PC-3 (cell line): ENCODE measurements around the gene CST6. TPM values are rescaled to one million over a fixed set of nuclear protein-coding genes. Genes with fewer than 3 reads are reported as not detected.

ENCODE experiments used
- ATAC-seq: fragments of 200-7000 bp; cut with Tn5 transposase; 2 replicates; pipeline ENCODE4 v1.9.1; 2020; ENCODE audit warnings: mild to moderate bottlenecking, moderate library complexity
- BruUV-seq: library from RNA; stranded (reverse); fragments of 400-500 nt; replicated peaks from 2 replicates; lab custom pipeline; 2021; lab: Mats Ljungman, UMichigan
- CTCF ChIA-PET: fragments of 300-600 bp; sonication (Branson Sonifier 250); formaldehyde crosslinking; loops from one replicate; lab custom pipeline; 2022; ENCODE audit warnings: antibody characterized with exemption; lab: Charles Lee
- POLR2A ChIA-PET: fragments of 300-600 bp; sonication (Branson Sonifier 250); formaldehyde crosslinking; loops from one replicate; lab custom pipeline; 2022; ENCODE audit warnings: antibody characterized with exemption; ENCODE audit not compliant: unreplicated experiment; lab: Charles Lee
- DNase-seq: peaks from one replicate; pipeline ENCODE4 v3.0.0-alpha.2; 2015
- H2AFZ ChIP-seq: fragments of 300-600 bp; sonication (generic); 2 replicates; pipeline ENCODE4 v1.6.0; 2016; ENCODE audit warnings: antibody characterized with exemption, low read length
- H3F3A ChIP-seq: fragments of 300-600 bp; sonication (generic); one replicate; pipeline ENCODE4 v1.6.0; 2017; ENCODE audit warnings: antibody characterized with exemption, low read length, control low read depth, mild to moderate bottlenecking; ENCODE audit not compliant: unreplicated experiment
- H3K27ac ChIP-seq: fragments of 300-600 bp; sonication (generic); 2 replicates; pipeline ENCODE4 v1.5.1; 2016; ENCODE audit warnings: mild to moderate bottlenecking, low read length
- H3K27me3 ChIP-seq: fragments of 300-600 bp; sonication (generic); 2 replicates; pipeline ENCODE4 v1.6.1; 2016; ENCODE audit warnings: low read length, mixed read lengths
- H3K36me3 ChIP-seq: fragments of 300-600 bp; sonication (generic); 2 replicates; pipeline ENCODE4 v1.6.1; 2016; ENCODE audit warnings: low read depth, mixed run types, low read length, mixed read lengths
- H3K4me1 ChIP-seq: fragments of 300-600 bp; sonication (generic); 2 replicates; pipeline ENCODE4 v1.5.1; 2016; ENCODE audit warnings: low read length; ENCODE audit not compliant: insufficient read depth
- H3K4me2 ChIP-seq: fragments of 300-600 bp; sonication (generic); 2 replicates; pipeline ENCODE4 v1.6.0; 2016; ENCODE audit warnings: low read length
- H3K4me3 ChIP-seq: fragments of 300-600 bp; sonication (generic); 2 replicates; pipeline ENCODE4 v1.5.1; 2016; ENCODE audit warnings: mild to moderate bottlenecking, low read length, mixed read lengths
- H3K79me2 ChIP-seq: fragments of 300-600 bp; sonication (generic); 2 replicates; pipeline ENCODE4 v1.6.1; 2017; ENCODE audit warnings: low read length, mixed read lengths
- H3K9ac ChIP-seq: fragments of 300-600 bp; sonication (generic); 2 replicates; pipeline ENCODE4 v1.6.0; 2016; ENCODE audit warnings: mild to moderate bottlenecking, low read length
- H3K9me2 ChIP-seq: fragments of 300-600 bp; sonication (generic); replicated peaks from 2 replicates; pipeline ENCODE4 v1.6.1; 2016; ENCODE audit warnings: mixed run types, low read length, mixed read lengths
- H3K9me3 ChIP-seq: fragments of 300-600 bp; sonication (generic); 2 replicates; pipeline ENCODE4 v1.6.1; 2016; ENCODE audit warnings: low read length, mixed read lengths
- H4K20me1 ChIP-seq: fragments of 300-600 bp; sonication (generic); 2 replicates; pipeline ENCODE4 v1.6.1; 2016; ENCODE audit warnings: low read length, mixed read lengths
- EZH2 ChIP-seq: fragments of 300-600 bp; sonication (generic); IDR thresholded peaks from one replicate; pipeline ENCODE4 v1.6.1; 2017; ENCODE audit warnings: antibody characterized with exemption, mild to moderate bottlenecking, low read length; ENCODE audit not compliant: unreplicated experiment
- EZH2phosphoT487 ChIP-seq: fragments of 300-600 bp; sonication (generic); IDR thresholded peaks from 2 replicates; pipeline ENCODE4 v1.6.1; 2018; ENCODE audit warnings: mild to moderate bottlenecking, antibody characterized with exemption, low read length, borderline replicate concordance
- intact Hi-C: fragments of 100-400 bp; cut with micrococcal nuclease; formaldehyde crosslinking; loops from 2 replicates; pipeline ENCODE4 v1.9.0; 2023
- total RNA-seq: library from RNA; depleted of rRNA; stranded (reverse); fragments of >200 nt; gene quantifications from 2 replicates; pipeline ENCODE4 v1.2.3, GENCODE V29; 2014
- TF ChIP-seq, protein P1 (sequence below): fragments of 300-600 bp; sonication (generic); conservative IDR thresholded peaks from 2 replicates; pipeline ENCODE4 v1.5.1; 2017; ENCODE audit warnings: antibody characterized with exemption, low read depth, mild to moderate bottlenecking, low read length

The CST6 gene
- total RNA-seq, 1 experiment from 2014 or later = 84.2 TPM

DNA sequence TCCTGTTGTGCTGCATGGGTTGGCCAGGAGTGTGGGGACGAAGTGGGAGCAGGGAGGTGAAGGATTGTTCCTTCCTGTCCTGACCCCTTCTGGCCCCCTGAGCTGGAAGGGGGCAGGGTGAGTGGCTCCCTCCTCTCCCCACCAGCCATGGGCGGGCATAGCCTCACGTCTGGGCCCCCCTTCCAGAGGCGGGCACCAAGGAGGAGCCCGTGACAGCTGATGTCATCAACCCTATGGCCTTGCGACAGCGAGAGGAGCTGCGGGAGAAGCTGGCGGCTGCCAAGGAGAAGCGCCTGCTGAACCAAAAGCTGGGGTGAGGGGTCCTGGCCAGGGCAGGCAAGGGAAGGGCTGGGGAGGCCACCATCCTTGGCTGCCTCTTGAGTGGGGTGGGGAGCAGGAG is 46.9 kb upstream of the CST6 start:
- Histone ChIP-seq H3K4me3 (no peak overlapping the region), H3K79me2 (peaks cover 42% of the 10 kb centered on the region), H3K9ac (no peak overlapping the region), H3K27me3 (no peaks in the 10 kb centered on the region), H3K27ac (no peak overlapping the region), H3K36me3 (peaks cover 46% of the 10 kb centered on the region), H3K4me1 (peaks cover 8% of the 10 kb centered on the region), H3K9me2 (no peaks in the 10 kb centered on the region), H3K4me2 (no peak overlapping the region), H3K9me3 (no peaks in the 10 kb centered on the region), H3F3A (no peaks in the 10 kb centered on the region), H4K20me1 (peaks cover 5% of the 10 kb centered on the region; the same call in 1 of the 2 replicates), H2AFZ (no peak overlapping the region)
- ATAC-seq (no peak), DNase-seq (no peak)
- intact Hi-C loops = no loop called here
- TF ChIP-seq EZH2 (no peak), EZH2phosphoT487 (no peak)
- TF ChIP-seq, protein P1, sequence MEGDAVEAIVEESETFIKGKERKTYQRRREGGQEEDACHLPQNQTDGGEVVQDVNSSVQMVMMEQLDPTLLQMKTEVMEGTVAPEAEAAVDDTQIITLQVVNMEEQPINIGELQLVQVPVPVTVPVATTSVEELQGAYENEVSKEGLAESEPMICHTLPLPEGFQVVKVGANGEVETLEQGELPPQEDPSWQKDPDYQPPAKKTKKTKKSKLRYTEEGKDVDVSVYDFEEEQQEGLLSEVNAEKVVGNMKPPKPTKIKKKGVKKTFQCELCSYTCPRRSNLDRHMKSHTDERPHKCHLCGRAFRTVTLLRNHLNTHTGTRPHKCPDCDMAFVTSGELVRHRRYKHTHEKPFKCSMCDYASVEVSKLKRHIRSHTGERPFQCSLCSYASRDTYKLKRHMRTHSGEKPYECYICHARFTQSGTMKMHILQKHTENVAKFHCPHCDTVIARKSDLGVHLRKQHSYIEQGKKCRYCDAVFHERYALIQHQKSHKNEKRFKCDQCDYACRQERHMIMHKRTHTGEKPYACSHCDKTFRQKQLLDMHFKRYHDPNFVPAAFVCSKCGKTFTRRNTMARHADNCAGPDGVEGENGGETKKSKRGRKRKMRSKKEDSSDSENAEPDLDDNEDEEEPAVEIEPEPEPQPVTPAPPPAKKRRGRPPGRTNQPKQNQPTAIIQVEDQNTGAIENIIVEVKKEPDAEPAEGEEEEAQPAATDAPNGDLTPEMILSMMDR = no peak
- CTCF ChIA-PET = no interaction called here
- POLR2A ChIA-PET = no interaction called here
- BruUV-seq = no TSS peak

DNA sequence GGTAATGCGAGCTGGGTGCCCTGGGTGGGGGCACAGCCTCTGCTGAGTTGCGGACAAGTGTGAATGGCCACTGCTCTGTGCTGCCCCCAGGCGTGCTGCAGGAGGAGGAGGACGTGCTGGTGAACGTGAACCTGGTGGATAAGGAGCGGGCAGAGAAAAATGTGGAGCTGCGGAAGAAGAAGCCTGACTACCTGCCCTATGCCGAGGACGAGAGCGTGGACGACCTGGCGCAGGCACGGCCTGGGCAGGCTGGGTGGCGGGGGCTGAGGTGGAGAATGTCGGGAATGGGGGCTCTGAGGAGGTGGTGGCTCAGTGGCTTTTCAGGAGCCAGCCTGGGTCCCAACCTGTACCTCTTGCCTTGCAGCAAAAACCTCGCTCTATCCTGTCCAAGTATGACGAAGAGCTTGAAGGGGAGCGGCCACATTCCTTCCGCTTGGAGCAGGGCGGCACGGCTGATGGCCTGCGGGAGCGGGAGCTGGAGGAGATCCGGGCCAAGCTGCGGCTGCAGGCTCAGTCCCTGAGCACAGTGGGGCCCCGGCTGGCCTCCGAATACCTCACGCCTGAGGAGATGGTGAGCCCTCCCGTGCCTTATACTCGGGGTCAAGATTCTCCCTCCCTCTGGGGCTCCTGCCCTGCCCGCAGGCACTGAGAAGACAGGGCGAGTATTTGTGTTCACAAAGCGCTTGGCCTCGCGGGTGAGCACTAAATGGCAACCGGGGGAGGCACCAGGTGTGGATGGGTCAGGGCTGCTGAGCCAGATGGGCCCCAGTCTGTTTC is 45.6 kb upstream of the CST6 start:
- peaks cover 8% of the 10 kb centered on the region for H3K4me1 ChIP-seq
- H3K27ac ChIP-seq = no peak overlapping the region
- H3K36me3 ChIP-seq = peaks cover 52% of the 10 kb centered on the region
- POLR2A ChIA-PET = no interaction called here
- TF ChIP-seq EZH2 (no peak), EZH2phosphoT487 (no peak)
- TF ChIP-seq, protein P1 = no peak
- no peaks in the 10 kb centered on the region for H3F3A ChIP-seq
- H3K9ac ChIP-seq = no peak overlapping the region
- H3K4me2 ChIP-seq = no peak overlapping the region
- H3K4me3 ChIP-seq = no peak overlapping the region
- ATAC-seq = no peak
- intact Hi-C loops = no loop called here
- no peak for DNase-seq
- H4K20me1 ChIP-seq = peaks cover 5% of the 10 kb centered on the region; the same call in 1 of the 2 replicates
- TSS peak; percentile 14 for BruUV-seq
- no peaks in the 10 kb centered on the region for H3K9me3 ChIP-seq
- no peak overlapping the region for H2AFZ ChIP-seq
- H3K27me3 ChIP-seq = no peaks in the 10 kb centered on the region
- H3K9me2 ChIP-seq = no peaks in the 10 kb centered on the region
- CTCF ChIA-PET = no interaction called here
- peaks cover 38% of the 10 kb centered on the region for H3K79me2 ChIP-seq

DNA sequence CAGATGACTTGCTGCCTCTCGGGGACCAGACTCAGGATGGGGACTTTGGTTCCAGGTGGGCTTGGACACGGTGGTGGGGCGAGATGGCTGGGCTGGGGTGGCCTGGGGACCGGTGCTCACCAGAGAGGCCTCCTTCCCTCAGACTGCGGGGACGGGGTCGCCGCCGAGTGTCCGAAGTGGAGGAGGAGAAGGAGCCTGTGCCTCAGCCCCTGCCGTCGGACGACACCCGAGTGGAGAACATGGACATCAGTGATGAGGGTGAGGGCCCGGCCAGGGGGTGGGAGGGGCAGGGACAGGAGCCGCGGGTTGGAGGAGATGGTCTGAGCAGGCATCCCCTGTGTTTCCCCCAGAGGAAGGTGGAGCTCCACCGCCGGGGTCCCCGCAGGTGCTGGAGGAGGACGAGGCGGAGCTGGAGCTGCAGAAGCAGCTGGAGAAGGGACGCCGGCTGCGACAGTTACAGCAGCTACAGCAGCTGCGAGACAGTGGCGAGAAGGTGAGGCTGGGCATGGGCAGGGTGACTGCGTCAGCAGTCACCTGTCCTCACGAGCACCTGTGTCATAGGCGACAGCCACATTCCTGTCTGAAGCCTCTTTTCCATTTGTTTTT is 44.4 kb upstream of the CST6 start:
- POLR2A ChIA-PET = no interaction called here
- intact Hi-C loops = no loop called here

More for the DNA sequence above, 44.4 kb upstream of the CST6 start:
- H2AFZ ChIP-seq = no peak overlapping the region
- CTCF ChIA-PET = no interaction called here
- peaks cover 29% of the 10 kb centered on the region for H3K79me2 ChIP-seq
- no peaks in the 10 kb centered on the region for H3K9me2 ChIP-seq
- H3K27me3 ChIP-seq = no peaks in the 10 kb centered on the region
- H3K9ac ChIP-seq = no peak overlapping the region
- no TSS peak for BruUV-seq
- peaks cover 58% of the 10 kb centered on the region for H3K36me3 ChIP-seq
- H3K4me2 ChIP-seq = no peak overlapping the region
- TF ChIP-seq EZH2 (no peak), EZH2phosphoT487 (no peak)
- TF ChIP-seq, protein P1 = no peak
- peaks cover 8% of the 10 kb centered on the region for H3K4me1 ChIP-seq
- H3K4me3 ChIP-seq = no peak overlapping the region
- H4K20me1 ChIP-seq = peaks cover 5% of the 10 kb centered on the region; the same call in 1 of the 2 replicates
- no peak for DNase-seq
- no peaks in the 10 kb centered on the region for H3F3A ChIP-seq
- no peak for ATAC-seq
- no peak overlapping the region for H3K27ac ChIP-seq
- H3K9me3 ChIP-seq = no peaks in the 10 kb centered on the region
